Middle frontal gyrus (tissue), 1 donor: ENCODE data around the gene IL21.
"Not testable (repeated sequence)": the region's sequence is repeated elsewhere in the genome, so short reads cannot be mapped to it uniquely, and the experiment has no call there.

Experiments used
- DNase-seq: peaks from one replicate; pipeline ENCODE4 v3.0.0-alpha.2; 2015; ENCODE audit warnings: low spot score; ENCODE audit errors: extremely low spot score

The IL21 gene

GRCh38 chr4:122621016-122621507, at the start of gene IL21:
Gene IL21 (minus strand): TSS chr4:122621066. CDS start chr4:122621011, 55 bp downstream.
- no peak for DNase-seq

DNA sequence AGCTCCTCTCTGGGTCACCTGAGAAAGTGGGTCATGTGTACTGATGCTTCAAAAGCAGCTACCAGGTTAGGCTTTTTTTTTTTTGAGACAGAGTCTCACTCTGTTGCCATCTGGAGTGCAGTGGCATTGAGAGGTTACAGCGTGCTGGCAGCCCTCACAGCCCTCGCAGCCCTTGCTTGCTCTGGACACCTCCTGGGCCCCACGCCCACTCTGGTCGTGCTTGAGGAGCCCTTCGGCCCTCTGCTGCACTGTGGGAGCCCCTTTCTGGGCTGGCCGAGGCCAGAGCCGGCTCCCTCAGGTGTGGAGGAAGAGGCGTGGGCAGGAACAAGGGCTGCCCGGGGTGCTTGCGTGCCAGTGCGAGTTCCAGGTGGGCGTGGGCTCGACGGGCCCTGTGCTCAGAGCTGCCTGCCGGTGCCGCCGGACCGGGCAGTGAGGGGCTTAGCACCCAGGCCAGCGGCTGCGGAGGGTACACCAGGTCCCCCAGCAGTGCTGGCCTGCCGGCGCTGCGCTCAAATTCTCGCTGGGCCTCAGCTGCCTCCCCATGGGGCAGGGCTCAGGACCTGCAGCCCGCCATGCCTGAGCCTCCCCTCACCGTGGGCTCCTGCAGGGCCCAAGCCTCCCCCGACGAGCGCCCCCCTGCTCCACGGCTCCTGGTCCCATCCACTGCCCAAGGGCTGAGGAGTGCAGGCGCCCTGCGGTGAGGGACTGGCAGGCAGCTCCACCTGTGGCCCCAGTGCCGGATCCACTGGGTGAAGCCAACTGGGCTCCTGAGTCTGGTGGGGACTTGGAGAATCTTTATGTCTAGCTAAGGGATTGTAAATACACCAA, 49.3 kb upstream of the IL21 start:
- no peak for DNase-seq

- DNase-seq = no peak
Measured at GRCh38 chr4:122668241-122668640, 47.4 kb upstream of the IL21 start.

- no peak for DNase-seq
Measured at GRCh38 chr4:122666527-122667245, 45.8 kb upstream of the IL21 start.

DNA sequence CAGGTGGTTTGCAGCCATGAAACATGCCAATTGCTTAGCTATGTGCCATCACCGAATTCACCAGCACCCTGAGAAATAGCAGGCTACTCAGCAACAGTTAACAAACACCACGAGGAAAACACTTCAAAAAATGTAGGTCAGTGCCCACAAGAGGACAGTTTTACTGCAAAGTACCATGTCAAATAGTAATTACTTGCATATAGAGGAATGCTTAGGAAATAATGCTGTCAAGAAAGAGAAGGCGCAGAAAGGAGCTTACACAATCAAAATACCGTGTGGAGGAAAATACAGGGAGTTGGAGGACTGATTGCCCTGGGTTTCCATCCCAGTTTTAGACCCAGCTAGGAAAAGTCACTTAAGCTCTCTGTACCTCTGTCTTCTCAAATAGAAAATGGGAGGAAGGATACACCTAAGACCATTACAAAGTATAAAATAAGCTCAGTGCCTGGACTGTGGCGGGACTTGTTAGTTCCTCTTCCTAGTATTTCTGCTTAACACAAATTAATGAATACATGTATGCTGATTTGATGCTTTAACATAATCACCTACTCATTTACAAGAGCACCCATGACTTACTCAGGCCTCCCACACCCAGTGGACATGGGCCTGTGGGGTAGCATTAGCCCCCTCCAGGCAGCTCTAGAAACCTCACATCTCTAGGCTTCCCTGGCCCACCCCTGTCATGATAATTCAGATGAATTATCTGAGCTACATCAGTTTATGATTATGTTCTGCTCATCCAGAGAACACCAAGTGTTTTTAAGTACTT, 44.5 kb upstream of the IL21 start:
- no peak for DNase-seq

DNA sequence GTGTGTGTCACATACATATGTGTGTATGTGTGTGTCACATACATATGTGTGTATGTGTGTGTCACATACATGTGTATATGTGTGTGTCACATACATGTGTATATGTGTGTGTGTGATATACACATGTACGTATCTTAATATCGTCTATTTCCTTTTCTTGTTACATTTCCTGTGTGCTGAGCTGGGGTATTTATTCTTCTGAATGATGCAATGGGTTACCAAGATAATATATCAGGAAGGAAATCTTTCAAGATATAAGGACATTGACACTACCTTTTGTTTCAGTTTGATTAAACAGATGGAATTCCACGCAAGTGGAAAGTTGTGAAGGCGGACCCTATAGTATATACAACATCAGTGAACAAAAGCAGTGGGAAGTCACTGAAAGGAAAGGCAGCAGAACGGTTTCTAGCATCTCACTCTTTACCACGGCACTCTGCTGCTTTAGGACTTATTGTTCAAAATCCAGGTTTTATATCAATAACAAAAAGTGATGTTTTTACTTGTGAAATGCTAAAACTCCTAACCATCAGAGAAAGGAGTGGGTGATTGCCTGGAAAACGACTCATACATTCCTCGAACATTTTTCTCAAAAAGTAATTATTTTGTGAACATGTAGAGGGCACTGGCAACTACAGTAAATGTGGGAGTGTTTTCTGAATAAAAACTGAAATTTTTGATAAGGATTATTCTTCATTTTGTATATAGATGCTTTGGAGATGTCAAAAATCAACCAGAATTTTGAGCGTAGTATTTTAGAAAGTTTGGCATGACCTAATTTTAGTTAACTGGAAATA, 43.1 kb upstream of the IL21 start:
- DNase-seq = no peak

GRCh38 chr4:122663291-122663690, 42.4 kb upstream of the IL21 start:
- no peak for DNase-seq

GRCh38 chr4:122662701-122663100, 41.8 kb upstream of the IL21 start:
- no peak for DNase-seq

GRCh38 chr4:122661176-122662160, 40.6 kb upstream of the IL21 start:
- no peak for DNase-seq

DNA sequence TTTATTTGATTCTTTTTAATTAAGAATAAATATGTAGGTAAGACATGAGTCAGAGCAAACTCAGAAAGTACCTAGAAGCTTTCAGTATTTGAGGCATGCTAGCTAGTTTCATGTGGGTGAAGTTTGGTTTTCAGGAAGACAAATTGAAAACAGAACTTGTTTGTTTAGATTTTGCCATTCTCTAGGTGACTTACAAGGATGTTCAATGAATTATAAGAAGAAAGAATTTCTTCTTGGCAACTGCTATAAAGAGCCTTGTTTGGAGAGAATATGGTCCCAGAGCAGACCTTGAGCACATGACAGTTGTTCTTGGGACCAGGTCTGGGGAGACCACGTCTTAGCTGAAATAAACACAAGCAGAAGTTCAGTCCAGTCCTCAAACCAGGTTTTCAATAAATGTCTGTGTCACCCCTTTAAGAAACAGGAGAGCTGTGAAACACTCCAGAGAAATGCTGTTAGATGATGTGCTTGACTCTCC, 38.0 kb upstream of the IL21 start:
- DNase-seq = no peak

DNA sequence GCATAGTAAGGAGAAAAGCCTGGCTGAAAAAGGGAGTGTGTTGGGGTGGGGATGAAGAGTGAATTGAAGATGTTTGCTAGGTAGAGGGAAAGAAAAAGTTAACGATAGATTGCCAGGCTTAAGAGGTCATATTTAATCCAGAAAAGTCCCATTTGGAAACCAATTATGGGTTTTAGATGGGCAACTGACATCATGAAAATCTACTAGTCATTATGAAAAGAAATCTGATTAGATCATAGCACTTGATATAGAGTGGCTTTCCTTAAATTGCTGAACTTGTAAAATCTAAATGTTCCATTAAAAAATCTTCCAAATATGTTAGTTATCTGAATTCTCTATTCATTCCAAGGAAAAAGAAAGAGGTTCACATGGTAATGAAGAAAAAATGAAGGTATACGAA, 37.5 kb upstream of the IL21 start:
- no peak for DNase-seq

DNA sequence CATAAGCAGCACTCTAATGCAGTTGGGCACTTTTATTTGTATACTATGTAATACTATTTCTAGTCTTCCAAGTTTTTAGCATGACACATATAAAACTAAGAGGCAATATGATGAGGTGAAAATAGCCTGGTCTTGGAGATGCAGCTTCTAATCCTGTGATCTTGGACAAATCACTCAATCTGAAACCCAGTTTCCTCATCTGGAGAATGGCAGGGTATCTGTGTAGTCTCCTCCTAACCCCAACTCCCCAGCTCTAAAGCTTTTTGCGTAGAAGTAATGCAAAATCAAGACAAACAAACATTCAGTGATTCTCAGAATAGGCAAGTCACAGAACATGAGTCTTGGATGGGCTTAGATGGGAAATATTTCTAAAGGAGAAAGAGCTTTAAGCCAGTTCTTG, 36.7 kb upstream of the IL21 start:
- DNase-seq = no peak

DNA sequence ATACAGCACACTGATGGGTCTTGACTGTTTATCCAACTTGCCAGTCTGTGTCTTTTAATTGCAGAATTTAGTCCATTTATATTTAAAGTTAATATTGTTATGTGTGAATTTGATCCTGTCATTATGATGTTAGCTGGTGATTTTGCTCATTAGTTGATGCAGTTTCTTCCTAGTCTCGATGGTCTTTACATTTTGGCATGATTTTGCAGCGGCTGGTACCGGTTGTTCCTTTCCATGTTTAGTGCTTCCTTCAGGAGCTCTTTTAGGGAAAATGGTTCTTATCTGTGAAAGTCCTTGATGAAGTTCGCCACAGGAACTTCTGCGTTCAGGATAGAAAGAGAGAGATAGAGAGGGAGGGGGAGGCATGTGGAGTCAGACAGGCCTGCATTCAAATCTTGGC, 35.7 kb upstream of the IL21 start:
- DNase-seq = not testable (repeated sequence)

- no peak for DNase-seq
Measured at GRCh38 chr4:122652379-122652778, 31.5 kb upstream of the IL21 start.

- no peak for DNase-seq
Measured at GRCh38 chr4:122650148-122650547, 29.3 kb upstream of the IL21 start.

DNA sequence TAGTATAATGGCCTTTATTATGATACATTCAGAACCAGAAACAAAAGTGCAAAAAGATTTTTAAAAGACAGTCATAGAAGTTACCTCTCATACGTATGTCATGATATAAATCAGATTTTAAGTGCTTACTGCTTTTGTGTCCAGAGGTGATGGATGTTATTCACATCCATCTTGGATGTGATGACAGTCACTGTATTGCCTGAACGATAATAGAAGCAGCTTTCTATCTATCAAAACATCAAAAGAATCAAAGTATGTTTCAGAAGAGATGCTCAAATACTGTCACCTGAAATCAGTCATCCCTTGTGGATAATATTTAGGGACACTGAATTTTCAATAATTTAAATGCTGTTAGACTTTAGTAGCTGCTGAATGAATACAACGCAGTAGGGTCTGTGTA, 26.8 kb upstream of the IL21 start:
- no peak for DNase-seq

- DNase-seq = no peak
Measured at GRCh38 chr4:122643257-122643656, 22.4 kb upstream of the IL21 start.

GRCh38 chr4:122639181-122639580, 18.3 kb upstream of the IL21 start:
- no peak for DNase-seq

GRCh38 chr4:122636697-122637096, 15.8 kb upstream of the IL21 start:
- DNase-seq = no peak

DNA sequence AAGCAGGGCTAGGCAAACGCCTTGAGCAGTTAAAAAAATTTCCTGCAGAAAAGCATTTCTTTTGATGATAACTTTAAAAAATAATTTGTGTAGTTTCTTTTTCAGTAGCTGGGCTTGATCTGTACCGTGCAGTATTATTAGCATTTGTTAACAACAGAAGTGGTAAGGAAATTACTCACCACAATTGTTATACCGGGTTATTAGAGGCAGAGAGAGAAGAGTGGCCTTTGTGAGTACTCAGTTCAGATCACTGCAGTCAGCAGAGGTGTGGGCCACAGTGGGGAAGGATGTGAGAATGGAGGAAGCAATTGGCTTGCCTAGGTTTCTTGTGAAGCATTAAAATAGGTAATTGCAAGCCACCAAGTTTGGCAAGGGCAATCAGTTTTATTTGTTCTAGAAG, 14.3 kb upstream of the IL21 start:
- no peak for DNase-seq
